GM12891 (cell line): ENCODE results near the gene SND1.

Source experiments
- PAX5 ChIP-seq: IDR thresholded peaks from 2 replicates; pipeline ENCODE4 v1.6.1; 2011; ENCODE audit warnings: low read length, moderate library complexity, mild to moderate bottlenecking; ENCODE audit not compliant: insufficient read depth, severe bottlenecking
- POLR2A ChIP-seq: IDR thresholded peaks from 2 replicates; pipeline ENCODE4 v1.6.1; 2011; ENCODE audit warnings: low read depth, low read length, control low read depth
- POLR2AphosphoS5 ChIP-seq: IDR thresholded peaks from 2 replicates; pipeline ENCODE4 v1.6.1; 2011; ENCODE audit warnings: low read depth, low read length, control low read depth
- POU2F2 ChIP-seq: IDR thresholded peaks from 2 replicates; pipeline ENCODE4 v1.6.1; 2011; ENCODE audit warnings: low read depth, mild to moderate bottlenecking, control low read depth, low read length, moderate library complexity
- TAF1 ChIP-seq: IDR thresholded peaks from 2 replicates; pipeline ENCODE4 v1.6.1; 2011; ENCODE audit warnings: low read depth, low read length, control low read depth

- TF ChIP-seq POLR2AphosphoS5, result no peak
- no peak for TF ChIP-seq POLR2A
- TF ChIP-seq PAX5, result no peak
- no peak for TF ChIP-seq POU2F2
- no peak for TF ChIP-seq TAF1
Observed at GRCh38 chr7:127638197-127638596, 13.8 kb upstream of the SND1 start.
